Heart left ventricle (tissue), 16 donors: ENCODE results near the gene BCAS1. TPM values are rescaled to one million over a fixed set of nuclear protein-coding genes. Genes with fewer than 3 reads are reported as not detected.
A peak's percentile ranks its signal among the peaks of the same experiment; 100 is the strongest.

Experiments used
- ATAC-seq, 4 donors: fragments of 200-7000 bp; cut with Tn5 transposase; one replicate each; pipeline ENCODE4 v1.9.1; 2020 to 2022; ENCODE audit warnings: moderate library complexity in 4 of 4, mild to moderate bottlenecking in 3 of 4, moderate number of reproducible peaks in 1 of 4
- DNase-seq, 5 donors: peaks; one replicate each; pipeline ENCODE4 v3.0.0-alpha.2; 2020
- H3K27ac ChIP-seq, 12 donors: fragments of 200-600 bp; sonication (generic) in 4 of 12; one replicate each; pipeline versions ENCODE4 v1.5.0 to v1.8.0; 2016 to 2022; ENCODE audit warnings: mild to moderate bottlenecking in 2 of 12
- H3K27me3 ChIP-seq, 9 donors: fragments of 200-600 bp; sonication (generic) in 2 of 9; one replicate each; pipeline versions ENCODE4 v1.5.1 to v1.8.0; 2016 to 2022; ENCODE audit warnings: mild to moderate bottlenecking in 3 of 9
- H3K36me3 ChIP-seq, 9 donors: fragments of 200-600 bp; sonication (generic) in 2 of 9; one replicate each; pipeline versions ENCODE4 v1.5.0 to v1.8.0; 2018 to 2022; ENCODE audit warnings: mild to moderate bottlenecking in 2 of 9
- H3K4me1 ChIP-seq, 12 donors: fragments of 200-600 bp; sonication (generic) in 4 of 12; one replicate each; pipeline versions ENCODE4 v1.5.0 to v1.8.0; 2016 to 2022; ENCODE audit warnings: mild to moderate bottlenecking in 3 of 12
- H3K4me3 ChIP-seq, 12 donors: fragments of 200-600 bp; sonication (generic) in 4 of 12; one replicate each; pipeline versions ENCODE4 v1.5.0 to v1.8.0; 2017 to 2022; ENCODE audit warnings: mild to moderate bottlenecking in 9 of 12, moderate library complexity in 4 of 12
- H3K9me3 ChIP-seq, 12 donors: fragments of 200-600 bp; sonication (generic) in 4 of 12; one replicate each; pipeline versions ENCODE4 v1.5.0 to v1.8.0; 2016 to 2022; ENCODE audit warnings: mild to moderate bottlenecking in 1 of 12
- CTCF ChIP-seq, 12 donors: fragments of 200-600 bp; sonication (generic) in 4 of 12; IDR thresholded peaks; one replicate each; pipeline versions ENCODE4 v1.5.0 to v1.8.0; 2018 to 2022; ENCODE audit warnings: antibody characterized with exemption in 12 of 12, mild to moderate bottlenecking in 5 of 12
- POLR2A ChIP-seq, 2 donors: fragments of 450-650 bp; IDR thresholded peaks; one replicate each; pipeline ENCODE4 v1.6.1; 2017; ENCODE audit warnings: antibody characterized with exemption in 2 of 2, mild to moderate bottlenecking in 2 of 2, moderate library complexity in 2 of 2
- WGBS, 4 donors: extraction: QIAGEN DNeasy Blood & Tissue Kit in 2 of 4; methylation state at CpG; one replicate each; pipeline versions ENCODE4 v1.1.5 to v1.1.7; 2013 to 2018; 5-methylcytosine and 5-hydroxymethylcytosine counted together
- intact Hi-C, 10 donors: fragments of 100-400 bp; cut with DNase I; formaldehyde crosslinking; loops; one replicate each; pipeline versions ENCODE4 v1.11.1 to v1.14.2; 2022
- polyA plus RNA-seq, 2 donors: library from polyadenylated mRNA; stranded (reverse); fragments of 200-250 nt; gene quantifications; one replicate each; pipeline ENCODE4 v1.2.3, GENCODE V29; 2013
- total RNA-seq, 9 donors: library from RNA; depleted of rRNA in 2 of 9; stranded (reverse); fragments of >200 nt in 2 of 9; fragmentation: NEBNext Ultra II Directional in 3 of 9; extraction: Animal tissue kit (Norgen Biotek cat#: 25700) in 3 of 9; gene quantifications; one replicate each; pipeline versions ENCODE4 v1.1.0 to v1.2.4, GENCODE V29; 2016 to 2023
- donor health status: ischemic (EF 13 %, LVEDD 7.1; RV severe dilation, severe dysfunction).
- donor health status: healthy with polysubstance abuse.
- donor health status: DM: no; HTN: yes; CAD: no.
- donor health status: DM: no; HTN: no; CAD: no.
- donor health status: ischemic (EF 25% LVEDD 6.9; RV normal size, moderate dysfunction).
- donor health status: ischemic (EF 25% LVEDD 5.7; RV mildly dilated, moderate dysfunction).
- donor health status: healthy.
- donor health status: DM: yes; HTN: yes; CAD: no.
- donor health status: ischemic (EF 35%, LVEDD 5.7; RV mildly dilated, moderate dysfunction).
- donor health status: nonischemic (EF 11% LVEDD 7.7; RV severe dilation, severe dysfunction).
- donor health status: DM: yes; HTN: yes; CAD: no.
- donor health status: PGD.
- donor health status: ischemic (EF 29% LVEDD 5.4; RV normal size, mild dysfunction).
- donor health status: nonischemic (EF 23%, LVEDD 6.1; RV moderate dilation, normal function).

Gene BCAS1
- total and polyA plus RNA-seq, 11 donors, result not detected

- 69 to 77% (median 74%) methylated on average over 11 to 12 of the region's 12 CpGs for WGBS, 4 donors
Measured at GRCh38 chr20:54086507-54087039, 16.2 kb upstream of the BCAS1 start.

GRCh38 chr20:54085910-54086309 is 15.5 kb upstream of the BCAS1 start:
- 85 to 92% (median 86%) methylated on average over 3 of the region's 3 CpGs for WGBS, 4 donors
- no peaks in the 10 kb centered on the region for H3K4me1 ChIP-seq
- no peaks in the 10 kb centered on the region for H3K9me3 ChIP-seq
- intact Hi-C loops, result no loop called here
- ATAC-seq (peak in 1 of 4 donors; percentile 14), DNase-seq (no peak)
- H3K36me3 ChIP-seq, result no peaks in the 10 kb centered on the region
- peaks cover 0 to 11% (median 0%) of the 10 kb centered on the region in 9 donors for H3K27me3 ChIP-seq
- no peak overlapping the region for H3K4me3 ChIP-seq
- TF ChIP-seq CTCF (IDR thresholded peaks at IDR 0.05) (no peak), POLR2A (IDR thresholded peaks at IDR 0.05) (no peak)
- H3K27ac ChIP-seq, result no peak overlapping the region

More at GRCh38 chr20:54086507-54087039, 16.2 kb upstream of the BCAS1 start:
- DNase-seq (no peak), ATAC-seq (peak in 1 of 4 donors; percentile 51)
- Histone ChIP-seq H3K27me3 (peaks cover 0 to 8% (median 0%) of the 10 kb centered on the region in 9 donors), H3K9me3 (no peaks in the 10 kb centered on the region), H3K4me3 (peak overlapping the region in 2 of 12 donors; percentile 8 to 12), H3K4me1 (no peaks in the 10 kb centered on the region), H3K27ac (no peak overlapping the region), H3K36me3 (no peaks in the 10 kb centered on the region)
- intact Hi-C loops, result no loop called here
- no peak for TF ChIP-seq CTCF (IDR thresholded peaks at IDR 0.05)
- no peak for TF ChIP-seq POLR2A (IDR thresholded peaks at IDR 0.05)

DNA sequence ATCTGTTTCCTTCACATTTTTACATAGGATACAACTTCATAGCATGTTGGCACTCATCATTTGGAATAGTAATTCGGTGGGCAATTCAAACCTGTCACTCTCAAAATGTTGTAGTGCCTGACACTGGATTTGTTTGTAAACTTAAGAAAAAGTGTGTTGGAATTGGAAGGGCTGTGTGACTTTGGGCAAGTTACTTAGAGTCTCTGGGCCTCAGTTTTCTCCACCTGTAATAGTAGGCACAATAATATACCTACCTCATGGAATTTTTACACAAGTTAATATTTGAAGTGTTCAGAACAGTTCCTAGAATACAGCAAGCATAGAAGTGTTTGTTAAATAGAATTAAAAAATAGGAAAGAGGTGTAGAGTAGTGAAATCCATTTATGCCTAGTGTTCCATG is 15.0 kb upstream of the BCAS1 start:
- peaks cover 0 to 11% (median 0%) of the 10 kb centered on the region in 9 donors for H3K27me3 ChIP-seq
- WGBS, 4 donors, result 73 to 85% (median 81%) methylated on average over 1 of the region's 1 CpG
- intact Hi-C loops, result no loop called here
- TF ChIP-seq CTCF (IDR thresholded peaks at IDR 0.05), result no peak
- TF ChIP-seq POLR2A (IDR thresholded peaks at IDR 0.05), result no peak
- no peaks in the 10 kb centered on the region for H3K9me3 ChIP-seq
- ATAC-seq (no peak), DNase-seq (no peak)
- no peak overlapping the region for H3K4me3 ChIP-seq
- no peak overlapping the region for H3K27ac ChIP-seq
- H3K36me3 ChIP-seq, result no peaks in the 10 kb centered on the region
- H3K4me1 ChIP-seq, result no peaks in the 10 kb centered on the region

- Histone ChIP-seq H3K4me3 (no peak overlapping the region), H3K9me3 (no peaks in the 10 kb centered on the region), H3K27ac (no peak overlapping the region), H3K27me3 (peaks cover 0 to 11% (median 0%) of the 10 kb centered on the region in 9 donors), H3K4me1 (no peaks in the 10 kb centered on the region), H3K36me3 (no peaks in the 10 kb centered on the region)
- intact Hi-C loops, result no loop called here
- DNase-seq (no peak), ATAC-seq (no peak)
- WGBS, 4 donors, result 73 to 81% (median 74%) methylated on average over 5 of the region's 5 CpGs
- TF ChIP-seq POLR2A (IDR thresholded peaks at IDR 0.05) (no peak), CTCF (IDR thresholded peaks at IDR 0.05) (no peak)
Measured at GRCh38 chr20:54084727-54085388, 14.5 kb upstream of the BCAS1 start.
